Activated CD8-positive, alpha-beta memory T cell treated with anti-CD3 and anti-CD28 coated beads, Interleukin-2, amount 50 U/mL, for 24 hours (primary cell): ENCODE results near the gene OTOG.

Experiments
- DNase-seq: peaks from one replicate; pipeline ENCODE4 v3.0.0-alpha.2; 2020; ENCODE audit errors: extremely low read depth

The OTOG gene

DNA sequence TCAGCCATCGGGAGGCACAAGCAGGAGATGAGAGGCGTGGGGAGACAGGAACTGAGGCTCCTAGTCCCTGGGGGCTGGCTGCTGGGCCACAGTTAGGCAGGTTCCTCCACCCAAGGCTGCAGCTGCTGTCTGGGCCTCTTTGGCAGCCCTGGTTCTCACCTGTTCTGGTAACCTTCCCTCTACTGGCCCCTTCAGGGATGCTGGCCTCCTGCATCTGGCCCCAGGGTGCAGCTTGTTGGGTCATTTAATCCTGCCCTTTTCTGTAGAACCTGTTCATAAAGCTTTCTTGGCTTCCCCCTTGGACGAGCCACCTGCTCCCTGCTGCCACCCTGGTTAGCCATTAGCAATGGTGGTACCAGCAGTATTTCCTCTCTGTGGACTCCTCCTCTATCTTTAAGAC is 8.3 kb upstream of the OTOG start:
- no peak for DNase-seq

DNA sequence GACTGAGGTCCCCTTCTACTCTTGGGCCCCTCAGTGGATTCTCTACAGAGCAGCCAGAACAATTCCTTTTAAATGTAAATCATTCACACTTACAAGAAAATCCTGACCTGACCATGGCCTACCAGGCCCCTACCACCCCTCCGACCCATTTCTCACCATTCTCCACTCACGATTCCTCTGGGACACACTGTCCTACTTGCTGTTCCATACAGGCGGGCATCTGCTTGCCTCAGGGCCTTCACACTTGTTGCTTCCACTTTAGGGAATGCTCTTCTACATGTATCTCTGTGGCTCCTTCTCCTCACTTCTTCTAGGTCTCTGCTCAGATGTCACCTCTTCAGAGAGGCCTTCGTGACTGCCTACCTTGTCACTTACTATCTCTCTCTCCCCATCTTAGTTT is 6.3 kb upstream of the OTOG start:
- DNase-seq, result no peak

DNA sequence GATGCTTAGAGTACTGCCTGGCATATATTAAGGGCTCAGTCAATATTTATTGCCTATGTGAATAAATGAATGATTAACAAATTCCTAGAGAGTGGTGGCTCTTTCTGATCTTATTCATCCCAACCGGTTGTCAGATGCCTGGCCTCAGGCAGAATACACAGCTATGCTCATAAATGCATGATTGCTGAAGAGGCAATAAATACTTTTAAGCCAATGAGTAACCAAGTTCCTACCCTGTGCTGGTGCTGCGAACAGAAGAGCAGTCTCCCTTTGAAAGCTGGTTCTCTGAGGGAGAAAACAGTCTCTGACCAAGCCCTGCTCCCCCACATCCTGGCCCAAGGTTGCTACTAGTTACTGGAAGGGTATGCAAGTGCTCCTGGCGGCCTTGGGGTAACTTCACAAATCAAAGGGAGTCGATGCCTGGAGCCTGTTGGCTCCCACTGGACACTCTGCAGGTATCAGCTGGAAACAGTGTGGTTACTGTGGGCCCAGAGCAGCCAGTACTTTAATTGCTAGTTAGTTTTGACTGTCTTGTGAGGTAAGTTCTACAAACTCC is 5.7 kb upstream of the OTOG start:
- DNase-seq, result no peak

DNA sequence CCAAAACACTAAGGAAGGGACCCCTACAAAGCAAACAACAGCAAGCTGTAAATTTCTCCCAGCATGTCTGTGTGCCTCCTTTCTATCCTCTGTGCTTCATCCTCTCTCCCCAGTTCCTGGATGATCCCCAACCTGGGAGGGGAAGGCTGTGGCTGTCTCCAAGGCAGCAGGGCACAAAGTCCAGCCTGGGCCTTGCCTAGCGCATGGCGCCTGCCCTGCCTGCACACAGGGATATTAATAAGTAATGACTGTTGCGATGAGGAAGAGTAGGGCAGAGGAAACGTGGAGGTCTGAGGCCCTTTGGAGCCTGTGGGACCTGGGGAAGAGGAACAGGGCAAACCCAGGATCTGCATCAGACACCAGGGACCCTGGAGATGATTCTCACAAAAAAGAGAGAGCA is 4.8 kb upstream of the OTOG start:
- no peak for DNase-seq

DNA sequence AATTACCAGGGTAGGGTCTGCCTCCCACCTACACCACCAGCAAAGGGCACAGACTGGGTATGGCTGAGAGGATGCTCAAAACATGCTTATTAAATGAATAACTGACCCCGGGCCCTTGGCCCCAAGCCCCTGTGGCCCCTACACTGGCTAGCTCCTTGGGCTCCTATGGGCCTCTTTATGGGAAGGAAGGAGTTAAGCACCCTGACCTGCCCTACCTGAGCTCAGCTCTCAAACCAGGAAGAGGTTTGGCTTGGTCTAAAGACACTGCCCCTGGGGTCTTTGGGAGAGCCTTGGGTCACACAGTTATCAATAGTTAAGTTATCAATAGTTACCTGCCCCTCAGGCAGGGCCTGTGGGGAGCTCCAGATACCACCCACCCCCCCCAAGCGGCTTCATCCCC is 4.0 kb upstream of the OTOG start:
- no peak for DNase-seq

DNA sequence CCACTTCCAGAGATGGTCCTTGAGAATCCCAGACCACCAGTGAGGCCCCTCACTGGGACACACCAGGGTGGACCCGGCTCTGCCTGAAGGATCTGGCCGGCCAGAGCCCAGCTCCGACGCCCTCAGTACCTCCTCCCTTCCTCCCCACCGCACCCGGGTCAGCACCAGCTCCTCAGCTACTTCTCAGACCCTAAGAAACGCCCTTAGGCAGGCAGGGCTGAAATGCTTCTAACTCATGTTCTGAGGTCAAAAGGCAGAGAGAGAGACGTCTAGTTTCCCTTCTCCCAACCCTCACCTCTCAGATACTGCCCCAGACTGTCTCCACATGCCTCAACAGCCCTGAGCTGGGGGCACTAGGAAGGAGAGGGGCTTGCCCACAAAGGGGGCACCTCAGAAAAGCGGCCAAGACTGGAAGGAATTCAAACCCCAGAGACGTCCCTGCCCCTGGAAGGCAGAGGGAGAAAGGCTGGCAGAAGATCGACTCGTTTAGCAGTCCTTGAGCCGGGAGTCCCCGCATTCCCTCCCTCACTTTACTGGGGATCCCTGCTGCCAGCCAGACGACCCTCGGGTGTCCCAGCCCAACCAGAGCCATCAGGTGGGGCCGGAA is 3.4 kb upstream of the OTOG start:
- no peak for DNase-seq

DNA sequence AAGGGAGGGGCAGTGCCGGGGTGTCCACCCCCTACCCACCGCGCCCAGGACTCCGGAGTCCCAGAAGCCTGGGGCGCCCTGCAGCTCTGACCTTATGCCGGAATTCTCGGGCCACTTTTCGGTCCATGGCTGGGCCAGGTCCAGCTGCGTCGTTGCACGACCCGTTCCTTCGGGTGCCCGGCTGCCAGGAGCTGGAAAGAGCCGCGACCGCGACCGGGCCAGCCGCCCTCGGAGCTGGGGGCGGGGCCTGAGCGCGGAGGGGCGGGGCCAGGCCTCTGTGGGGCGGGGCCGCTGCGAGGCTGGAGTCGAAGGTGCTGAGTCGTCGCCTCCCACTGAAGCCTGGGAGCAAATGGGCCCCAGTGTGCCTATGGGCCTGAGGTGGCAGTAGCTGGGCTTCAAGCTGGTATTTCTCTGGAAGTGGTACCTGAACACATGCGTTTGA is 2.9 kb upstream of the OTOG start, which contains the start of gene USH1C:
Gene USH1C (minus strand): TSS at position 236 of the 442 bp plus-strand sequence. CDS start 109 bp downstream, at position 127.
- no peak for DNase-seq

DNA sequence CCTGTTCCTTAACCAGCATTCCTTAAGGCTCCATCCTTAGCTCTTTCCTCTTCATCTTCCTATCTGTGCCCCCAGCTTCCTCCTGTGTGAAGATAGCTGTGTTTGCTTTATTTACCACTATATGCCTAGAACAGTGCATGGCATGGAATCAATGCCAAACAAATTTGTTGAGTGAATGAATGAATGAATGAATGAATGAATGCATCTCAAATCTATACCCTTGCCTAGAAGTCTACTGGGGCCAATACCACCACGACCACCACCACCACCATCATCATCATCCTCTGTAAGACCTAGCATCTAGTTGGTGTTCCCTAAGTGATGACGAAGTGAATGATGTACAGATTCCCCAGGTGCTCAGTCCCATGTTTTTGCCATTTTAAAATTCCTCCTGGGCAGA is 819 bp upstream of the OTOG start:
- DNase-seq, result no peak

DNA sequence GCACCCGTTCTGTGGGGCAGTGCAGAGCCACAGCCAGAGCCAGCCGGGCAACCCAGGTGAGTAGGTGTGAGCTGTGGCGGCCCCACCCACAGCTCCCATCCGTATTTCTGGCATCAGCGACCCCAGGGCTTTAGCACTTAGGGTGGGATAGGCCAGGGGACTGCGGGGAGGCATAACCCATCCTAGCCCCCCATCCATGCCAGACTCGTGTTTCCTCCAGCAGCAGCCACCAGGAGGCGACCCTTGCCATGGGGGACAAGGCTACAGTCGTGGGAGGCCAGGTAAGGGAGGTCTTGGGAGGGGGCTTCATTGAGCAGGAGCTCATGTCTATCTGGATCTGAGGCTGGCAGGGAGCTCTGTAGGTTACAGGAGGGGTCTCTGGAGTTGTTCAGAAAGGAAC is 873 bp downstream of the OTOG start:
- no peak for DNase-seq

DNA sequence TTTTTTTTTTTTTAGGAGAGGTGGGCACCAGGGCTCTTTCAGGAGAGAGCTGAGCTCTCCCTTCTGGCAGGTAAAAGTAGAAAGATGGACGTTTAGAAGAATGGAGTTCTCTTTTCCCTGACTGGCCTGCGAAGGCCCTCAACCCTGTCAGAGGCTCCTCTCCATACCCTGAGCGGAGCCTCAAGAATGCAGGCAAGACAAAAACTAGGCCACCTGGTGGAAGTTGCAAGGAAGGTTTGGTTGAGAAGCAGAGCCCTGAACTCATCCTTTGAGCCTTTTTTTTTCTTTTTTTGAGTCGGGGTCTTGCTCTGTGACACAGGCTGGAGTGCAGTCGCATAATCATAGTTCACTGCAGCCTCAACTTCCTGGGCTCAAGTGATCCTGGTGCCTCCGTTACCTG is 1.4 kb downstream of the OTOG start:
- no peak for DNase-seq

DNA sequence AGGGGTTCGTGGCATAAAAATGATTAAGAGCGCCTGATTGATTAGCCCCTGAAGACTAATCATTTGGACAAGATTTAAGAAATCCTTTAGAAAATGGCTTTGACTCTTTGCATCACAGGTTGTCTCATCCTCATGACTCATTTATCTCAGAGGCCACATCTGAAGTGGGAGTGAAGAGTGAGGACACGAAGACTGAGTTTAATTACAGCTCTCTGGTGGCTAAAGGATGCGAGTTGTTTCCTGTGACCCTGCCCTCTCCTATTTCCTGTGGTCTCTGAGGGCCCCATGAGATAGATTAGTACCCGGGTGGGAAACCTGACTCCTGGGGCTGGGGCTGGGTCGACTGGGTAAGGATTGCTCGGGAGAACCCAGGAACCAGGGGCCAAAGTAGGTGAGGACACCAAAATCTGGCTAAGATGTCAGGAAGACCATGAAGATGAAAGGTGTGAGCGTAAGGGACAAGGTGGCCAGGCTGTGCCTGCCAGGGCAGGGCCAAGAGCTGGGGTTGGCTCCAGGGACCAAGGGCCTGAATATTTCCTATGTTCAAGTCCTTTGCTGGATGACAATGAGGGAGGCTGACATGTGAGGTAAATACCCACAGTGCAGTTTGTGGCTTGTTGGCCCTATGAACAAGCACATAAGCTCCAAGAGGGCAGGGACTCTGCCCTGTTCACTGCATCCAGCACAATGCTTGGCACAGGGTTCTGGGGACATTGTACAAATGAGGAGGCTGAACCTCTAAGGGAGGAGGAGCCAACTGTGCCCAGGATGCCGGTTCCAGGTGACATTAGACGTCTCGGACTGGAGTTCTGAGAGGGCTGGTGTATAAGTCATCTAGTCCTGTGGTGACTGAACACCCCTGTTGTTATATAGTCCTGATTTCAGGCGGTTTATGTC is 3.6 kb downstream of the OTOG start:
- no peak for DNase-seq

DNA sequence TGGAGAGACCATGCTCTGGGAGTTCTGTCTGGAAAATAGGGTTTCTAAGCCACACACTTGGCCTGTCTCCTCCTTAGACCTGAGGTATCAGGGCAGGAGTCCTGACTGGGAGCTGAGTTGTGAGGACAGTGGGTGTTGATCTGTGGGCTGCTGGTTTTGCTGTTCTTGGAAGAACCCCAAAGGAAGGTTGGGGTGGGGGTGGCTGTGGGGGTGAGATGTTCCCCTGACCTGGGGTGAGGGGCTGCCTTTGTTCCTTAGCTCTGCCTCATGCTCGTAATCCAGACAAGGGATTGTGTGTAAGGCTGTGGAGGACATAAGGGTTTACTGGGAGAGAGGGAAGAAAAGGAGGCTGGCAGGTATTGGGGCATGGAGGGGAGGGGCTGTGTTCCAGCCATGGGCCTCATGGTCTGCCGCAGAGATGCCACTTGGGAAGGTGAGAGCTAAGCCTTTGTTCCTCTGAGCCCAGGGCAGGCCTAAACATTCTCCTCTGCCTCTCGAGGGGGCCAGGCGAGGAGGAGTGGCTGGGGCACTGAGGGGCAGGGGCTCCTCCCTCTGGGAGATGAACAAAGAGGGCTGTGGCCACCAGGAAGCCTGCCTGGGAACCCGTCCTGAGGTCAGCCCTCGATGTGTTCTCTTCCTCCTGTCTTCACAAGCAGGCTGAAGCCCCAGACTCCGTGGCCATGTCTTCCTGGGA is 4.4 kb downstream of the OTOG start:
- DNase-seq, result no peak

DNA sequence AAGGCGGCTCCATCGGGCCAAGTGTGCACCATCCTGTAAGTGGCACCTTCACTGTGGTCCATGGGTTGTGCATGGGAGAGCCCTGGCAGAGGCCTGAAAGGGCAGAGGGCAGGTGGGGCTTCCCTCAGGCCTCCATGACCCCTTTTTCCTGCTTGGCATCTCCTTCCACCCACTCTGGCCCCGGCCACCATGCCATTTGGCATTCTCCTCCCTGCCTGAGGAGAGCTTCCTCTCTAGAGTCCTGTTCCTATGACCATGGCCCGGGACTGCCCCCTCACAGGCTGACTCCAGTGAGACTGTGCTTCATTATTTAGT is 4.9 kb downstream of the OTOG start:
- DNase-seq, result no peak

DNA sequence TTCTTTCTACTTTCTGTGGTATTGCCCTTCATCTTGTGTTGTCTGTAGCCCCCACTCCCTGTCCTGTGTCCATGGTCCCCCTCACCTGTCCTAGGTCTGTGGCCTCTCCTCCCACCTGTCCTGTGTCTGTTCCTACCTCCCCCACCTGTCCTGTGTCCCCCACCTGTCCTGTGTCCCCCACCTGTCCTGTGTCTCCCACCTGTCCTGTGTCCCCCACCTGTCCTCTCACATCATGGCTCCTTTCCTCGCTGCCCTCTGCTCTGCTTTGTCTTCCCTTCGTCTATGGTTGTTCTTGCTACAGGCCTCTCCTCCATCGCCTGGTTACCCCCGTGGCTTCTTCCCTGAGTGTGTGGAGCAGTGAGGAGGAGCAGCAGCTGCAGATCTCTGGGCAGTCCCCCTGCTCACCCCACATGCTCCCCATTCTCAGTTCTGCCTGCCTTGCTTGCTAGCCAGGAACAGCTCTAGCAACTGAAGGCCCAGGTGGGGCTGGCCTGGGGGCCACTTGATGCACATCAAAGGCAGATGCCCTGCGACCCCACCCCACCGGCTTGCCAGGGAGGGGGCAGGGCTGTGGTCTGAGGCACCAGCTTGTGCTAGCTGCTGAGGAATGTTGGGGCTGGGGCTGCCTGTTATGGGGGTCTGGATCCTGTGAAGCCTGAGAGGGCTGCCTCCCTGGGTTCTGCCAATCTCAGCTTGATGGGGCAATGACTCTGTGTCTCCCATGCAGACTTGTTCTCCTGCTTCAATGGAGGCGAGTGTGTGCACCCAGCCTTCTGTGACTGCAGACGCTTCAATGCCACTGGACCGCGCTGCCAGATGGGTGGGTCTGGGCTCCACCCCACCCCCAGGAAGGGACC is 5.6 kb downstream of the OTOG start:
- DNase-seq, result no peak

DNA sequence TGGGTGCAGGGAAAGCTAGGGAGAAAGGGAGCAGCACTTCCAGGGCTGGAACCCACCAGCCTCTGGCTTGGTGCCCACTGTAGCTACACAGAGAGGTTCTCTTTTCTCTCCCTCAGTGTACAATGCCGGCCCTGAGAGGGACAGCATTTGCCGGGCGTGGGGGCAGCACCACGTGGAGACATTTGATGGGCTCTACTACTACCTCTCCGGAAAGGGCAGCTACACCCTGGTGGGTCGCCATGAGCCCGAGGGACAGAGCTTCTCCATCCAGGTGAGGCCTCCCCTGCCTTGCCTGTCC is 6.1 kb downstream of the OTOG start:
- no peak for DNase-seq

DNA sequence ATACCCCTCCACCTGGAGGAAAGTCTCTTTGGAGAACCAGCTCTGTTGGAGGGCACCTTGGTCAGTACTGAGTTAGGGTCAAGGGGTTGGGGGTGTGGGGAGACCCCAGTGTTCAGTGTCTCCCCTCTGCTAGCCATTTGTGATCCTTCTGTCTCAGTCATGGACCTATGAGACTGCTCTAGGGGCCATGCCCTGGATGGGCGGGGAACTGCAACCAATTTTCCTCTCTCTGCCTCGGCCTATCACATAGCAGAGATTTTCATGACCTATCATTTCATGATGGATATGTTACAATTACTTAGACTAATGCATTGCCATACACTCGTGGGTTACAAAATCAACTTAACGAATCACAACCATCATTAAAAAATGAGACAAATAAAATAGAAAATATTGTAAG is 7.4 kb downstream of the OTOG start:
- DNase-seq, result no peak

DNA sequence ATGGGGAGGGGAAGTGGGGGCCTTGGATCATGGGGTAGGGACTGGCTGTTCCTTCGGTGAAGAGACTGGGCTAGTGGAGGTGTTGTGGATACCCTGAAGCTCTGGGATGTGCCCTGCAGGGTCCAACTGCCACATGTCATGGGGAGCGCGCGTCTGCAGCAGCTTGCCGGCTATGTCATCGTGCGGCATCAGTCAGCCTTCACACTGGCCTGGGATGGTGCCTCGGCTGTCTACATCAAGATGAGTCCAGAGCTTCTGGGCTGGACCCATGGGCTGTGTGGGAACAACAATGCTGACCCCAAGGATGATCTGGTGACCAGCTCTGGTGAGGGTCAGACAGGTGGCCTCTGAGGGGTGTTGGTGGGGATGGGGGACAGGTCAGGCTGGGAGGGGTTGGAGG is 9.9 kb downstream of the OTOG start:
- DNase-seq, result no peak

DNA sequence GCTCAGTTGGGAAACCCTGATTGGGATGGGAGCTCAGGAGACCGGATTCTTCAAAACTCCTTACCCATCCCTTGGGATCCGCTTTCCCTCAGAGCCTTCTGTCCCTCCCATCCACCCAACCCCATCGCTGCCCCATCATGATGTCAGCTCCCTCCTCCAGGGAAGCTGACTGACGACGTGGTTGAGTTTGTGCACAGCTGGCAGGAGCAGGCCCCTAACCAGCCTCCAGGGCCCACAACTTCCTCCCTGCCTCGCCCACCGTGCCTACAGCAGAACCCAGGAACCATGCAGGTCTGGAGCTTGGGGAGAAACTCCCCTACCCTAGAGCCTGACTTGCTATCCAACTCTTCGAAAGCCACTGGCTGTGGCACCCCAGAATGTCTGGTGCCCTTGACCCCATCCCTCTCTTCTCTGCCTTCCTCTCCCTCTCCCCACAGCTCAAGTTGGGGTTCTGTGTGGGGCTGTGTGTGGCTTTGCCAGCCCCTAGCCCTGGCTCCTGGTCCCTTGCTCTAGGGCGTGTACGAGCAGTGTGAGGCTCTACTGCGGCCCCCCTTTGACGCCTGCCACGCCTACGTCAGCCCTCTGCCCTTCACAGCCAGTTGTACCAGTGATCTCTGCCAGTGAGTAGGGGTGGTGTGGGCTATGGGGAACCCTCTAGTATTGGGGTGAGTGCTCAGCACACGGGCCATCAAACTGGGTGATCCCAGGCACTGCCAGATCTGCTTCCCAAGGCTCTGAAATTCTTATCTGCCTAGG is 11.1 kb downstream of the OTOG start:
- no peak for DNase-seq

DNA sequence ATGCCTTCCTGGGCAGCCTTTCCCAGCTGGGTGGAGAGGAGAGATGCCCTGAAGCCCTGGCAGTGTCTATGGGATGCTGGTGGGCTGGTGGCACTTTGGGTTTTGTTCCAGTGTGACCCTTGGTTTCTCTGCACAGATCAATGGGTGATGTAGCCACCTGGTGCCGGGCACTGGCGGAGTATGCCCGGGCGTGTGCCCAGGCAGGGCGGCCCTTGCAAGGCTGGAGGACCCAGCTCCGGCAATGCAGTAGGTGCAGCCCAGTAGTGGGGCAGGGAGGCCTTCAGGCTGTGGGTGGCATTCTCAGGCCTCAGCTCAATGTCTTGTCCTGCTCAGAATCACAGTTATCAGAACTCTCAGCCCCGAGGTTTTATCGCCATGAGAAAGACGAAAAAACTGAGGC is 11.9 kb downstream of the OTOG start:
- no peak for DNase-seq

DNA sequence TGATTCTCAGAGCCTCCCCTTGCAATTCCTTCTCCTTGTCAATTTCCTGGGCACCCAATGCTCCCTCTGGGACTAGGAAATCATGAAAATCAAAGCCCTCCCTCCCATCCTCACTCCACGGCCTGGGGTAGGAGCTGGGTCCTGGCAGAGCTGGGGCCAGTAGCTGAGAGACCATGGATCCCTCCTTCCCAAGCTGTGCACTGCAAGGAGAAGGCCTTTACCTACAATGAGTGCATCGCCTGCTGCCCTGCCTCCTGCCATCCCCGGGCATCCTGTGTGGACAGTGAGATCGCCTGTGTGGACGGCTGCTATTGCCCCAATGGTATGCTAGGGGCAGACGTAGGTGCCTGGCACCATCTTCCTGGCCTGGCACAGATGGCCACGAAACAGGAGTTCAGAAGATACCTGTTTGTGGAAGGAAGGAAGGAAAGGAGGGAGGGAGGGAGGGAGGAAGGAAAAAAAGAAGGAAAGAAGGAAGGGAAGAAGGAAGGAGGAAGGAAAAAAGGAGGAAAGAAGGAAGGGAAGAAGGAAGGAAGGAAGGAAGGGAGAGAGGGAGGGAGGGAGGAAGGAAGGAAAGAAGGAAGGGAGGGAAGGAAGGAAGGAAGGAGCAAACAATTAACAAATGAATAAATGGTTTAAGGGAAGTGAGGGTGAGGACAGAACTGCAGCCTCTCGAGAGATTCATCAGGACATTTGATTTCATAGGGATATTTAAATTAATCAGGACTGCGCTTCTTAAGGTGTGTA is 12.5 kb downstream of the OTOG start:
- DNase-seq, result no peak
